ENCODE results near the gene SMIM24. TPM values are rescaled to one million over a fixed set of nuclear protein-coding genes. Genes with fewer than 3 reads are reported as not detected.

SMIM24 gene
- total RNA-seq, 4 donors from 2014 or later = not detected

DNA sequence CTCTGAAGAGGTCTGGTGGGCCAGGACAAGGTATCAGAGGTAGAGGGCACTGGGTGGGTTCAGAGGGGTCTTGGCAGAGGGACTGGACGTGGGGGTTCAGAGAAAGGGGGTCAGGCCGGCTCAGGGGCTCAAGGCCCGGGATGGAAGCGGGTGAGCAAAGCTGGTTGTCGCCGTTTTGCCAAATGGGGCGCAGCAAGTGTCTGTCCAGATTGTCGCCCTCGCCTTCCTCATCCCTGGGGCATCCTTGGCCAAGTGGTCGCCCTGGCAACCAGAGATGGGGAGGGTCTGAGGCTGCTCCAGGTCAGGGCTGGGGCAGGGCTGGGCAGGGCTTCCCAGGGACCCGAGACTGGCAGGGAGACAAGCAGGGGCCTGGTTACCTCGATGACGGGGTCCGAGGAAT lies 13.3 kb upstream of the SMIM24 start:
- in situ Hi-C loops (cut with MboI; ENCODE audit: low sequenced_read_pairs in 4 of 4) = no loop called here
- no peak for DNase-seq

DNA sequence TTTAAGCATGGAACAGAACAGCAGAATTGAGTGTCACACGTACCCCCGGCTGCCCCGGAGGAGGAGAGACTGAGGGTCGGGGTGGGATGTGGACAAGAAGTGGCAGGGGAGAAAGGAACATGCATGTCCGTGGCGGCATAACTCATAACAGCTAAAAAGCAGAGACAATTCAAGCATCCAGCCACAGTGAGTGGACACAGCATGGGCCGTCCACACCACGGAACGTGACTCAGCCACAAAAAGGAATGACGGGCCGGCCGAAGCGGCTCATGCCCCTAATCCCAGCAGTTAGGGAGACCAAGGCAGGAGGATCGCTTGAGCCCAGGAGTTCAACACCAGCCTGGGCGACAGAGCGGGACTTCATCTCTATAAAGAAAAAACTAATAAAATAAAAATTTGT lies 12.6 kb upstream of the SMIM24 start:
- Histone ChIP-seq H3K9me3 (no peaks in the 10 kb centered on the region), H3K27me3 (no peaks in the 10 kb centered on the region), H3K27ac (no peak overlapping the region), H3K36me3 (peaks cover 0 to 44% of the 10 kb centered on the region in 2 donors), H3K4me1 (no peaks in the 10 kb centered on the region), H3K4me3 (no peak overlapping the region)
- in situ Hi-C loops (cut with MboI; ENCODE audit: low sequenced_read_pairs in 4 of 4) (no loop called here), intact Hi-C loops (cut with DNase I; ENCODE audit: low total_unique reads) (no loop called here)
- ATAC-seq = no peak
- DNase-seq = no peak
- TF ChIP-seq, protein P1, sequence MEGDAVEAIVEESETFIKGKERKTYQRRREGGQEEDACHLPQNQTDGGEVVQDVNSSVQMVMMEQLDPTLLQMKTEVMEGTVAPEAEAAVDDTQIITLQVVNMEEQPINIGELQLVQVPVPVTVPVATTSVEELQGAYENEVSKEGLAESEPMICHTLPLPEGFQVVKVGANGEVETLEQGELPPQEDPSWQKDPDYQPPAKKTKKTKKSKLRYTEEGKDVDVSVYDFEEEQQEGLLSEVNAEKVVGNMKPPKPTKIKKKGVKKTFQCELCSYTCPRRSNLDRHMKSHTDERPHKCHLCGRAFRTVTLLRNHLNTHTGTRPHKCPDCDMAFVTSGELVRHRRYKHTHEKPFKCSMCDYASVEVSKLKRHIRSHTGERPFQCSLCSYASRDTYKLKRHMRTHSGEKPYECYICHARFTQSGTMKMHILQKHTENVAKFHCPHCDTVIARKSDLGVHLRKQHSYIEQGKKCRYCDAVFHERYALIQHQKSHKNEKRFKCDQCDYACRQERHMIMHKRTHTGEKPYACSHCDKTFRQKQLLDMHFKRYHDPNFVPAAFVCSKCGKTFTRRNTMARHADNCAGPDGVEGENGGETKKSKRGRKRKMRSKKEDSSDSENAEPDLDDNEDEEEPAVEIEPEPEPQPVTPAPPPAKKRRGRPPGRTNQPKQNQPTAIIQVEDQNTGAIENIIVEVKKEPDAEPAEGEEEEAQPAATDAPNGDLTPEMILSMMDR (IDR thresholded peaks at IDR 0.05 in 4 of 5, conservative IDR thresholded peaks at IDR 0.05 in 1 of 5) = no peak
- no peak for TF ChIP-seq POLR2A (IDR thresholded peaks at IDR 0.05)

More for the DNA sequence above, 13.3 kb upstream of the SMIM24 start:
- Histone ChIP-seq H3K27ac (no peak overlapping the region), H3K9me3 (no peaks in the 10 kb centered on the region), H3K27me3 (no peaks in the 10 kb centered on the region), H3K4me1 (no peaks in the 10 kb centered on the region), H3K4me3 (no peak overlapping the region), H3K36me3 (peaks cover 0 to 44% of the 10 kb centered on the region in 2 donors)
- ATAC-seq = no peak
- no peak for TF ChIP-seq POLR2A (IDR thresholded peaks at IDR 0.05)
- TF ChIP-seq, protein P1 (IDR thresholded peaks at IDR 0.05 in 4 of 5, conservative IDR thresholded peaks at IDR 0.05 in 1 of 5) = no peak
- intact Hi-C loops (cut with DNase I; ENCODE audit: low total_unique reads) = no loop called here

DNA sequence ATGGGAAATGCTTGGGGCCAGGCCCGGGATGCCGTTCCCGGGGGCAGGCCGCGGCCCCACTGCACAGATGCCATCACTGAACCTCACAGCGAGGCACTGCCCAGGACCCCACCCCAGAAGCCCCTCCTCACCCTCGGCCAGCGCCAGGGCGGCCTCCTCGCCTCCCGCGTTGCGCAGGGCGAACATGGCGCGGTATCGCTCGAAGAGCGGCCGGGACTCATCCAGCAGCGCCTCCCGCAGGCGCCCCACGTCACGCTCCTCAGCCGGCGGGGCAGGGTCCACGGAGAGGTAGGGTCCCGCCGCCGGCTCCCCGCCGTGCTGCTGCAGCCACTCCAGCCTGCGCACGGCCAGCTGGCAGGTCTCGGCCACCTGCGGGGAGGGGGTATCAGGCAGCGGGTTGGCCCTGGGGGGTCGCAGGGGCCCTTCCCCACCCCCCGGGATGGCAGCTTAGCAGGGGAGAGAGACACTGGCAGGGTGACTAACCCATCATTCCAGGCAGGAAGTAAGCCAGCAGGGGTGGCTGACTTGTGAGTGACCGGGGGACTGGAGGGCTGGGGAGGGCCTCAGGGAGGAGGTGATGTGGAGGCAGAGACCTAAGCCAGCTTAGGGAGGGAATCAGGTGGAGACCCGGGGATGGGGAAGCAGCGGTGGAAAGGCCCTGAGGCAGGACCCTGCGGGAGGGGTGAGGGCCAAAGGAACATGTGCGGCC lies 12.0 kb upstream of the SMIM24 start:
- TF ChIP-seq, protein P1 (IDR thresholded peaks at IDR 0.05 in 4 of 5, conservative IDR thresholded peaks at IDR 0.05 in 1 of 5) = no peak
- no peak for TF ChIP-seq POLR2A (IDR thresholded peaks at IDR 0.05)
- Histone ChIP-seq H3K4me3 (no peak overlapping the region), H3K27me3 (no peaks in the 10 kb centered on the region), H3K36me3 (peaks cover 0 to 44% of the 10 kb centered on the region in 2 donors), H3K4me1 (no peaks in the 10 kb centered on the region), H3K9me3 (no peaks in the 10 kb centered on the region), H3K27ac (no peak overlapping the region)
- ATAC-seq = no peak
- in situ Hi-C loops (cut with MboI; ENCODE audit: low sequenced_read_pairs in 4 of 4) (no loop called here), intact Hi-C loops (cut with DNase I; ENCODE audit: low total_unique reads) (no loop called here)
- DNase-seq = no peak

DNA sequence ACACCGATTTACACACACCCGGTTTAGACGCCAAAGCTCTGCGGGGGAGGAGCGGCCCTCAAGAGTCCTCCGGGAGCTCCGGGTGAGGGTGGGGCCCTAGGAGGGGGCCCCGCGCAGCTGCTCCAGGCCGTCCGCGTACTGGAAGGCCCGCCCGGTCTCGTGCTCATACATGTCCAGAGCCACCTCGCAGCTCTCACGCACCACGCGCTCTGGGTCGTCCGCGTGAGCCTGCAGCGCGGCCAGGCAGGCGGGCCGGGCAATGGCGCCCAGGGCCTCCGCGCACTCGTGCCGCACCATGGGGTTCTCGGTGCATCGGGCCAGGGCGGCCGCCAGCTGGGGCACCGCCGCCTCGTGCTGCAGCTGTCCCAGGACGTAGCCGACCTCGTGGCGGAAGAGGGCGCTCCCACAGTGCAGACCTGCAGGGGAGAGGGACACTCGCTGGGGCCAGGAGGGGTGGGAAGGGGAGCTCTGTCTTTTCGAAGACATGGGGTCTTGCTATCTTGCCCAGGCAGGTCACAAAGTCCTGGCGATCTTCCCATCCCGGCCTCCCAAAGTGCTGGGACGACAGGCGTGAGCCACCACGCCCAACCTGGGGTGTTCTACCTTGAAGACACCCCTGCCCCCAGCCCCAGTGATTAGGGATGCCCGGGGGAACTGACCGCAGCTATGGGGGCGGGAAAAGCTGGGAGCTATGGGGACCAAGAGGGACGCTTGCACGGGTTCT lies 11.2 kb upstream of the SMIM24 start:
- DNase-seq = no peak
- no peak overlapping the region for H3K27ac ChIP-seq
- in situ Hi-C loops (cut with MboI; ENCODE audit: low sequenced_read_pairs in 4 of 4) = no loop called here
- no peaks in the 10 kb centered on the region for H3K4me1 ChIP-seq
- no peak for ATAC-seq
- no peaks in the 10 kb centered on the region for H3K27me3 ChIP-seq
- no peak overlapping the region for H3K4me3 ChIP-seq
- TF ChIP-seq, protein P1 (IDR thresholded peaks at IDR 0.05 in 4 of 5, conservative IDR thresholded peaks at IDR 0.05 in 1 of 5) = no peak
- no peak for TF ChIP-seq POLR2A (IDR thresholded peaks at IDR 0.05)
- peaks cover 0 to 43% of the 10 kb centered on the region in 2 donors for H3K36me3 ChIP-seq
- no peaks in the 10 kb centered on the region for H3K9me3 ChIP-seq
- intact Hi-C loops (cut with DNase I; ENCODE audit: low total_unique reads) = no loop called here

Data from gastrocnemius medialis (tissue), 4 donors.